HuH-7 (cell line): Measurements from ENCODE around the gene PSPC1.

Experiments used
- DNase-seq: peaks from one replicate; pipeline ENCODE4 v3.0.0; 2011; ENCODE audit warnings: low spot score

PSPC1 gene

DNA sequence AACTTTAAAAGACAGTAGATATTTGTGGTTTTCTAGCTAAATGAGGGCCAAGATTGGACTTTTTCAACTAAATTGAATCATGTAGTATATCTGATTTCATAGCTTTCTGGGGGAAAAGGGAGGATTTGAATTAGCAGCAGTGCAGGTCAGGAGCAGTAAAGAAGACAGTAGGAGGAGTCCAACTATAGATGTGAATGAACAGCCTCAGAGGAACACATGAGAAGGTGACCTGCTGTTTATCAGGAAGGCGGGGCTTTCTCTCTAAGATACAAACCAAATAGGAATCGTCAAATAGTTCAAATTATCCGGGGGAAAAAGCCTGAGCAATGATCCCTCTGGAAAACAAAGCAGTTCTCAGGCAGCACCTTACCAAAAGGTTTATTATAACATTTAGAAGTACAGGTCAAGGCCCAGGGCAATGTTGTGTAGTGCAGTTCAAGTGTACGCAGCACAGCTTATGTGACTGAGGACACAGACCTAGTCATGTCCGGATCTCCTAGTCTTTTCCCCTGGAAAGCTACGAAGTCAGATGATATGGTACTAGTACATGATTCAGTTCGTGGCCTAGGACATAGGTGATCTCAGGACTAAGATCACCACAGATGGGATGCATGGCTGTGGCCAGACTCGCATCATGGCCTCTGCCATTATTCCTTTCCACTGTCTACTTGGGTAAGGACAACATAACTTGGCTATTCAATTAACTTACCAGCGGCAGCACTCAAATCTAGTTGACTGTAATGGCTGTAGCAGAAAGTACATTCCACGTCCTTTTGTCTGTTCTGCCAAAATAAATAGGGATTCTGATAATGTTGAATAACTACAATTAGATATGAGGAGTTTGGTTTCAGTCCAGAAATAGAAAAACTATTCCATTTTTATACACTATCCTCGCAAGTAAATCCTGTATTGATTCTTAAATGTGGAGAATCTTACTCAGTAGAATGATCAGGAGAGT, 109.0 kb downstream of the PSPC1 start:
- DNase-seq: no peak

DNA sequence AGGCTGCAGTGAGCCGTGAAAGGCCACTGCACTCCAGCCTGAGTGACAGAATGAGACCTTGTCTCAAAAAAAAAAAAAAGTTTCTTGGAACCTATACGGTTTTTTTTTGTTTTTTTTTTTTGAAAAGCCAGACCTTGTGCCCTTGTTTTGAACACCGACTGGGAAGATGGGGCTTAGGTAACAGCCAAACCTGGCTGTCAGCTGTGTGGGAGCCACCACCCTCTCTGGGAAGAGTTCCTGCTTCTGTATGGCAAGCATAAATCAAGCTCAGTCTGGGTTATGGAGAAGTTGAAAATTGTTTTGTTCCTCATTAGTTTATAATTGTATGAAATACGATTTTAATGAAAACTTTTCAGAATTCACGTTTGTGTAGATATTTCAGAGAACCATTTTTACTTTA, 109.8 kb downstream of the PSPC1 start:
- DNase-seq: no peak

DNA sequence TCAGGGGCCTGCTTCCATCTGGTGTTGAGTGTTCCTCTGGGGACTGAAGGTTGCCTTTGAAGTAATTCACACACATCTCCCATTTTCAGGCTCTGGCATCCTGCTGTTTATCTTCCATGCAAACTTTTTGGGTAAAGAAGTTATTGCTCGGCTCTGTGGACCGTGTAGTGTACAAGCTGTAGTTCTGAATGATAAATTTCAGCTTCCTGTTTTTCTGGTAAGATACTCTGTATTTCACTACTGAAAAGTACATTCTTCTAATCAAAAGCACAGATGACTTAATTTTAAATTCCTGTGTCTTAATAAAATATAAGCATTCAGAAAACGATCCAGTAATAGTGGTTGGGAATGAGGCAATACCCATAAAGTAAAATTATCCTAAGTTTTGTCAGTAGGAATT, 112.6 kb downstream of the PSPC1 start:
- DNase-seq: no peak

DNA sequence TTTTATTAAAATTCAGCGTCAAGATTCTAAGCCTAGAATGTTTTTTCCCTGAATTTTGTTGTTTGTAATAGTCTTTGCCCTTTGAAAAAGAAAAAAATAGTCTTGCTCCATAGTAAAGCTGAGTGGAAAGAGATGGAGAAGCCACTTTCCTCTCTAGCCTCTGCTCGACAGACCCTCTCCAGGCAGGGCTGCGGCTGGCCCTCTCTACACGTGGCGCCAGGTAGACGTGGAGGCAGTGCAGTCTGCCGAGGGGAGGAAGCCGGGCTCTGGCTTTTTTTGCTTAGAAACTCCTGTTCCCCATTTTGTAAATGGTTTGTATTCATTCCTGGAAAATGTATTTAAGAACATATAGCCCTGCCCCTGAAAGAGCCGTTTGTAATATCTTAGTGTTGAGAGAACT, 114.0 kb downstream of the PSPC1 start:
- DNase-seq: no peak

DNA sequence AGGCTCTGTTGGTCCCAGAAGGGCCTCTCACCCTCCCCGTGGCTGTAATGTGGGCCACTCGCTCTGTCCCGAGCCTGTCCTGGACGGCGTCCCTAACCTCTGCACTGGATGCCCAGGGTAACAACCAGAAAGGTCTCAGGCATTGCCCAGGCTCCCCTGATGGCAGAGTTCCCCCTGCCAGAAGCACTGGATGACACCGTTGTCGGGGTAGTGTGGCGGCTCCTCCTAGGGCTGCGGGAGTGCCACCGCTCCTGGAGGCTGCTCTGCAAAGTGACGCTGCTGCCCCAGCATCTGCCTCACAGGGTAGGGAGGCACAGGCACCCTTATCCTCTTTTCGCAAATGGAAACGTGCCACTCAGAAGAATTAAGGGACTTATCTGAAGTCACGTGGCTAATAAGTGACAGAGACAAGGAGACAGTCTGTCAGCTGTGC, 117.3 kb downstream of the PSPC1 start:
- DNase-seq: no peak

DNA sequence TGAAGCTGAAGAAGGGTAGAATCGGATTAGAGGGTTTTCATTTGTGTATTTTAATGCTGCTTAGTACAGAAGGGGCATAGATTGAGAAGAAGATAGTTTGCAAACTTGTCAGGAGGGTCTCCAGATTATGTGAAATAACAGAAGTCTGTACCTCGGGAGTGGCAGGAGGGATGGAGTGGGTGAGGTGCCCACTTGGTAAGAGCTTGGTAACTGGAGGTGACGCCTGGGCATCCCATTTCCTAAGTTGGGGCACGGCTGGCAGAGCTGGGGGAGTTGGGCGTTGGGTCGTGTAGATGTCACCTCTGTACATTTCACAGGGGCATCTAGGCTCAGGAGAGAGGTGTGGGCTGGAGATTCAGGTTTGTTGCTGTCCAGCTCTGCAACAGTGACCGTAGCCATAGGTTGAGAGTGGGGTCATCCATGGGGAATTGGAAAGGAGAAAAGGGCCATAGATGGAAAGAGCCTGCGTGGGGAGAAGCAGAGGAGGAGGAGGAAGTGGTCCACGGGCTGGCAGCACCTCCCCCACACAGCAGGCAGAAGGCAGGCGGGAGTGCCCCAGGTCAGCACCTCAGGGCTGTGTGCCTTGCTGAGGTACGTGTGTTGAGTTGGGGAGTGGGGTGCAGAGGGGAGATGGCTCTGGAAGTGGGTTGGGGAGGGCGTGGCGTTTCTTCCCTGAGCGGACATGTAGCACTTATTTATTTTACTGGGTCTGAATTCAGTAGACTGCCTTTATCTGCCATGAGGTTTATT, 118.1 kb downstream of the PSPC1 start:
- DNase-seq: no peak

DNA sequence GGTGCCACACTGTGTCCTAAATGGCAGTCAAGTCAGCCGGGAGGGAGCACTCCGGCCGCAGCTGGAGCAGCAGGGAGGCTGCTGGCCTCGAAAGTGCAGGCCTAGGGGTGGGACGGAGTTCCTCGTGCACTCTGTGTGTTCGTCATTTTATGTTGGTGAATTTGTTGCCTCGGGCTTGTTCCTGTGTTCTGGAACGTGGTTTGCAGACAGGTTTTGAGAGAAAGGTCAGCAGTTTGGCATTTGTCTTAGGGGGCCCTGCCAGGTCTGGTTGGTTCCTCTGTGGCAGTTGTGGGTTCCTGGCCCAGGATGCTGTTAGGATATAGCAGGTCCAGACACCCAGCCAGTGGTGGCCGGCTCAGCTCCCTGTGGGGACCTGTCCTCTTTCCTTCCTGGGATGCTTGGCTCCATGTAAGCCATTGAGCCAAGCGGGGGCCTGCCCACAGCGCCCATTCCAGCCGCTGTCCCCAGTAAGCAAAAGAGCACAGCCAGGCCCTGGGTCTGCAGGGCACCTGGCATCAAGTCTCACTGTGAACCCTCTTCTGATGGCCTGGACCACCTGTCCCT, 119.2 kb downstream of the PSPC1 start:
- no peak for DNase-seq

DNA sequence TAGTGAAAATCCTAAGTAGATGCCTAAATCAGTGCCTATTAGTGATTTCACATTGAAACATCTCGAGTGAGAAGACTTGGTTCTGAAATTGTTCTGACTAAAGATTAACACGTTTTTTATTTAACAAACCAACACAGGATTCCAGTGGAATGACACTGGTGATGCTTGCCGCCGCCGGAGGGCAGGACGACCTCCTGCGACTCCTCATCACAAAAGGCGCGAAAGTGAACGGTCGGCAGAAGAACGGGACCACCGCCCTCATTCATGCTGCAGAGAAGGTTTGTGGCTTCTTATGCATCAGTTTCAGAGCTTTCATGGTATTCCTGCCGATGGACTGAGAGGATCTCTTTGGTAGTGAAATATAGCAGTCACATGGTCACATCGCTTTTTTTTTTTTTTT, 121.2 kb downstream of the PSPC1 start:
- DNase-seq: no peak

DNA sequence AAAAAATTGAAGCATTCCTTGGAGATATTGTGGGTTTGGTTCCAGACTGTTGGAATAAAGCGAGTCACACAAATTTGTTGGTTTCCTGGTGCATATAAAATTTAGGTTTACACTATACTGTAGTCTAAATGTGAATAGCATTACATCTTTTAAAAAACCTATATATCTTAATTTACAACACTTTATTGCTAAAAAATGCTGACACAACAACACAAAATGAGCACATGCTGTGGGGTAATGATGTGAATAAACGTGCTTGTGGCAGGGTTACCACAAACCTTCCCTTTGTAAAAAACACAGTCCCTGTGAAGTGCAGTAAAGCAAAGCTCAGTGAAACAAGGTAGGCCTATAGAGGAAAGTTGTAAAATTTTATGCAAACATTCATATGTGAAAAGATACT, 121.6 kb downstream of the PSPC1 start:
- DNase-seq: no peak

- no peak for DNase-seq
Measured at GRCh38 chr13:19658831-19659230, 123.9 kb downstream of the PSPC1 start.

DNA sequence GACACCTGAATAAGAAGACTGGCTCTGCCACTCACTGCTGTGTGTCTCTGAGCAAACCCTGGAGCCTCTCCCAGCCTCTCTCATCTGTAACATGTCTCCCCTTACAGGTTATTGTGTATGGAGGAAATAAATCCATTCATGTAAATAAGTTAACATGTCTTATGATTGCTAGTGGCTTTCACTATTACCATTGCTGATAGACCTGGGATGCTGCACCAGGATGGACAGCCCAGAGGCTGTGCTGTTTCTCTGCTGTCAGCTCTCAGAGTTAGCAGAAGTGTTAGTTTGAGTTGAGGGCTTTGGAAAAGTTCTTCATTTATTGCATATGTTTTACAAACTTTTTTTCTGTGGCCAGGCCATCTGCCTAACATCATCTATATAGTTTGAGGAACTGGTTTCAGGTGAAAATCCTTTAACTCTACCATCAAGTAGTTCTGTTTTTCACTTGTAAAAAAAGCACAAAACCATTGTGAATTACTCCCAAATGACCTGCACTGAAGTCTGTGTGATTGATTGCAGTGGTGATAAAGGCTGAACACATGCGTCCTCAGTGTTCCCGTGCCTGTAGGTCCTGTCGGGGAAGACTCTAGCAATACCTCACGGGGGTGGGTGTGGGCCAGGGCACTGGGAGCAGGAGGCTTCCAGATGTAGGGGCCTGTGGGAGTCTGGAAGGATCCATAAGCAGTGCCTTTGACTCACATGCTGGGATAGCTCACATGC, 124.7 kb downstream of the PSPC1 start:
- no peak for DNase-seq
